Sigmoid colon (tissue), 4 donors: ENCODE results near the gene RSRP1.
"Not testable (repeated sequence)": the region's sequence is repeated elsewhere in the genome, so short reads cannot be mapped to it uniquely, and the experiment has no call there.

Source experiments
- EP300 ChIP-seq, 4 donors: sonication (generic); formaldehyde crosslinking; IDR thresholded peaks; one replicate each; pipeline ENCODE4 v1.6.1; 2017; ENCODE audit warnings: antibody characterized with exemption in 4 of 4
- POLR2A ChIP-seq, 2 donors: fragments of 450-650 bp; IDR thresholded peaks; one replicate each; pipeline ENCODE4 v1.6.1; 2016; ENCODE audit warnings: antibody characterized with exemption in 2 of 2, mild to moderate bottlenecking in 2 of 2, moderate library complexity in 2 of 2
- POLR2AphosphoS5 ChIP-seq, 4 donors: sonication (generic); formaldehyde crosslinking; IDR thresholded peaks; one replicate each; pipeline ENCODE4 v1.6.1; 2017; ENCODE audit warnings: antibody characterized with exemption in 4 of 4
- TF ChIP-seq, protein P1 (sequence below), 4 experiments: fragments of 450-650 bp in 3 of 4; fragments of 200-600 bp in 1 of 4; IDR thresholded peaks; one replicate each; pipeline ENCODE4 v1.5.1; 2016 to 2019; ENCODE audit warnings: antibody characterized with exemption in 4 of 4, mild to moderate bottlenecking in 3 of 4, moderate library complexity in 2 of 4

DNA sequence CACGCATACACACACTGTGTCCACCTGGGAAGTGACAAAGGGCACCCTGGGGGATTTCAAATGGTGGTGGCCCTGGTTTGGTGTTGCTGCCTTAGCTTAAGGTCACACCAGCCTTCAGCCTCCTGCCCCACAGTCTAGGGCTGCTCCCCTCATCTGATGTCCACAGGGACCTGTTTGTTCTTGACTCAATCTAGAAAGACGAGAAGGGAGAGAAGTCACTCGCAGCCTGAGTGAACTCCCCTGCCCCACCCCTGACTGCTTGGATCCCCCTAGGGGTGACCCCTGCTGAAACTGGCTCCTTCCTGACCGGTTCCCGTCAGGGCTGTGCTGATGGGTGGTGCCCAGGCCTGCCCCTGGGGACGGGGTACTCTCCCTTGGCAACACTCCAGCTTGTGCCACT, 39.9 kb upstream of the RSRP1 start:
- TF ChIP-seq, protein P1, sequence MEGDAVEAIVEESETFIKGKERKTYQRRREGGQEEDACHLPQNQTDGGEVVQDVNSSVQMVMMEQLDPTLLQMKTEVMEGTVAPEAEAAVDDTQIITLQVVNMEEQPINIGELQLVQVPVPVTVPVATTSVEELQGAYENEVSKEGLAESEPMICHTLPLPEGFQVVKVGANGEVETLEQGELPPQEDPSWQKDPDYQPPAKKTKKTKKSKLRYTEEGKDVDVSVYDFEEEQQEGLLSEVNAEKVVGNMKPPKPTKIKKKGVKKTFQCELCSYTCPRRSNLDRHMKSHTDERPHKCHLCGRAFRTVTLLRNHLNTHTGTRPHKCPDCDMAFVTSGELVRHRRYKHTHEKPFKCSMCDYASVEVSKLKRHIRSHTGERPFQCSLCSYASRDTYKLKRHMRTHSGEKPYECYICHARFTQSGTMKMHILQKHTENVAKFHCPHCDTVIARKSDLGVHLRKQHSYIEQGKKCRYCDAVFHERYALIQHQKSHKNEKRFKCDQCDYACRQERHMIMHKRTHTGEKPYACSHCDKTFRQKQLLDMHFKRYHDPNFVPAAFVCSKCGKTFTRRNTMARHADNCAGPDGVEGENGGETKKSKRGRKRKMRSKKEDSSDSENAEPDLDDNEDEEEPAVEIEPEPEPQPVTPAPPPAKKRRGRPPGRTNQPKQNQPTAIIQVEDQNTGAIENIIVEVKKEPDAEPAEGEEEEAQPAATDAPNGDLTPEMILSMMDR (IDR thresholded peaks at IDR 0.05) = not testable (repeated sequence)
- not testable (repeated sequence) for TF ChIP-seq EP300, POLR2A, POLR2AphosphoS5 (IDR thresholded peaks at IDR 0.05)
